Tibial artery (tissue), 4 donors: ENCODE data around the gene CACNA1B.

ENCODE experiments used
- DNase-seq, 2 donors: peaks; one replicate each; pipeline ENCODE4 v3.0.0-alpha.2; 2019
- H3K27ac ChIP-seq, 2 donors: fragments of 200-600 bp; sonication (generic) in 1 of 2; 1 replicate in 1 of 2; 2 replicates in 1 of 2; pipeline ENCODE4 v1.5.1; 2018 to 2019; ENCODE audit warnings: mild to moderate bottlenecking in 1 of 2
- H3K27me3 ChIP-seq, 2 donors: fragments of 200-600 bp; sonication (generic) in 1 of 2; one replicate each; pipeline versions ENCODE4 v1.5.1 to v1.6.0; 2016 to 2019
- H3K36me3 ChIP-seq, 3 donors: fragments of 200-600 bp; sonication (generic) in 2 of 3; one replicate each; pipeline ENCODE4 v1.5.1; 2016 to 2019; ENCODE audit warnings: mild to moderate bottlenecking in 2 of 3
- H3K4me1 ChIP-seq, 4 donors: fragments of 200-600 bp; sonication (generic) in 2 of 4; 1 replicate in 3 of 4; 2 replicates in 1 of 4; pipeline ENCODE4 v1.5.1; 2016 to 2019
- H3K4me3 ChIP-seq, 2 donors: fragments of 200-600 bp; sonication (generic) in 1 of 2; 1 replicate in 1 of 2; 2 replicates in 1 of 2; pipeline ENCODE4 v1.5.1; 2018 to 2019; ENCODE audit warnings: mild to moderate bottlenecking in 2 of 2
- H3K9me3 ChIP-seq, 3 donors: fragments of 200-600 bp; sonication (generic) in 1 of 3; one replicate each; pipeline ENCODE4 v1.5.1; 2016 to 2019
- intact Hi-C: fragments of 100-400 bp; cut with DNase I; formaldehyde crosslinking; loops from one replicate; pipeline ENCODE4 v1.15.0; 2023; ENCODE audit warnings: low total_unique reads
- TF ChIP-seq, protein P1 (sequence below), 2 experiments: fragments of 200-600 bp in 1 of 2; fragments of 450-650 bp in 1 of 2; IDR thresholded peaks; one replicate each; pipeline ENCODE4 v1.5.1; 2017 to 2019; ENCODE audit warnings: antibody characterized with exemption in 2 of 2, mild to moderate bottlenecking in 1 of 2, moderate library complexity in 1 of 2

The CACNA1B gene

DNA sequence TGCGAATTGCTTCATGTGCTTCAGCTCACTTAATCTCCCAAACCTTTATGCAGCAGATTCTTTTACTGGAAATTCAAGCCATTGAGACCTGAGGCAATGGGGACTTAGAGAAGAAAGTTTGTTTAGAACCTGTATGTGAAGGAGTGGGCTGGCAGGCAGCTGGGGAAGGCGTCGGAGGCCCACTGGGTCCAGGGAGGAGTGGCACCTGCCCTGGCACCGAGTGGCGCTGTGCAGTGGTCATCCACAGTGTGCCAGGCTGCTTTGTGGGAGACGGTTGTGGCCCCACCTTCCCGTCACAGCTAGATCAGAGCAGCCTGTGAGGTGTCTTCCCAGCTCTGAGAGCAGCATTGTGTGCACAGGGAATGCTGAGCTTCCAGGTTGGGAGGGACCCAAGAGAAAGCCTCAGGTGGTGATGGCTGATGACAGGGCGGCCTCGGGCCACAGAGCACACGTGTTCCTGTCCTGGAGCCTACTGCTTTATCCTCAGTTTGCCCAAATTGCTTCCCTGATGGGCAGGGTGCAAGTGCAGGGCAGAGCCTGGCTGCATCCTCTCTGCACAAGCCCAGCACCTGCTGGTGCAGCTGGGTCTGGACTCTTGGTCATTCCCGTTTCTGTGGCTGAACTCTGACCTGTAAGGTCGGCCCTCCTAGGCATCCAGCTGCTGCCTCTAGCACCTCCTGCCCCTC lies 175.2 kb downstream of the CACNA1B start:
- no peak overlapping the region for H3K4me3 ChIP-seq
- no peaks in the 10 kb centered on the region for H3K9me3 ChIP-seq
- peaks cover 0 to 13% of the 10 kb centered on the region in 2 donors for H3K27me3 ChIP-seq
- peak in 1 of 2 donors; percentile 32 for DNase-seq
- intact Hi-C loops = no loop called here
- no peak overlapping the region for H3K27ac ChIP-seq
- TF ChIP-seq, protein P1, sequence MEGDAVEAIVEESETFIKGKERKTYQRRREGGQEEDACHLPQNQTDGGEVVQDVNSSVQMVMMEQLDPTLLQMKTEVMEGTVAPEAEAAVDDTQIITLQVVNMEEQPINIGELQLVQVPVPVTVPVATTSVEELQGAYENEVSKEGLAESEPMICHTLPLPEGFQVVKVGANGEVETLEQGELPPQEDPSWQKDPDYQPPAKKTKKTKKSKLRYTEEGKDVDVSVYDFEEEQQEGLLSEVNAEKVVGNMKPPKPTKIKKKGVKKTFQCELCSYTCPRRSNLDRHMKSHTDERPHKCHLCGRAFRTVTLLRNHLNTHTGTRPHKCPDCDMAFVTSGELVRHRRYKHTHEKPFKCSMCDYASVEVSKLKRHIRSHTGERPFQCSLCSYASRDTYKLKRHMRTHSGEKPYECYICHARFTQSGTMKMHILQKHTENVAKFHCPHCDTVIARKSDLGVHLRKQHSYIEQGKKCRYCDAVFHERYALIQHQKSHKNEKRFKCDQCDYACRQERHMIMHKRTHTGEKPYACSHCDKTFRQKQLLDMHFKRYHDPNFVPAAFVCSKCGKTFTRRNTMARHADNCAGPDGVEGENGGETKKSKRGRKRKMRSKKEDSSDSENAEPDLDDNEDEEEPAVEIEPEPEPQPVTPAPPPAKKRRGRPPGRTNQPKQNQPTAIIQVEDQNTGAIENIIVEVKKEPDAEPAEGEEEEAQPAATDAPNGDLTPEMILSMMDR (IDR thresholded peaks at IDR 0.05) = no peak
- no peaks in the 10 kb centered on the region for H3K4me1 ChIP-seq
- no peaks in the 10 kb centered on the region for H3K36me3 ChIP-seq

DNA sequence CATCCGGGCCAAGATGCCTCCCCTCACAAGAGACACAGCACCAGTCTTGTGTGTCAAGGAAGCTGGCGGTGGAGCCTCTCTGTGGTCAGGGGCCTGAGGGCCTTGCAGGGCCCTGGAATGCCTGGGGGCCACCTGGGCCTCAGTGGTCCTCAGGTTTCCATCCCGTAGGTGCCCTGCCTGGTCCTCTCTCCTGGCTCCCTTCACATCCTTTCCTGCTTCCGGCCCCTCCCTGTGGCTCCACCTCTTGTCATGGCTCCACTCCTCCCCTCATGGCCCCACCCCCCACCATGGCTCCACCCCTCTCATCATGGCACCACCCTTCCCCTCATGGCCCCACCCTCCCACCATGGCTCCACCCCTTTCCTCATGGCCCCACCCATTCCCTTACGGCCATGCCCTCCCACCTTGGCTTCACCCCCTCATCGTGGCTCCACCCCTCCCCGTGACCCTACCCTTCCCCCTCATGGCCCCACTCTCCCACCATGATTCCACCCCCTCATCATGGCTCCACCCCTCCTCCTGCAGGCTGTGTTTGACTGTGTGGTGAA lies 175.8 kb downstream of the CACNA1B start:
- TF ChIP-seq, protein P1 (IDR thresholded peaks at IDR 0.05) = no peak
- peak in 1 of 2 donors; percentile 20 for DNase-seq
- H3K27me3 ChIP-seq = peaks cover 0 to 13% of the 10 kb centered on the region in 2 donors
- H3K4me3 ChIP-seq = no peak overlapping the region
- no peaks in the 10 kb centered on the region for H3K4me1 ChIP-seq
- intact Hi-C loops = no loop called here
- no peaks in the 10 kb centered on the region for H3K9me3 ChIP-seq
- no peak overlapping the region for H3K27ac ChIP-seq
- H3K36me3 ChIP-seq = no peaks in the 10 kb centered on the region

DNA sequence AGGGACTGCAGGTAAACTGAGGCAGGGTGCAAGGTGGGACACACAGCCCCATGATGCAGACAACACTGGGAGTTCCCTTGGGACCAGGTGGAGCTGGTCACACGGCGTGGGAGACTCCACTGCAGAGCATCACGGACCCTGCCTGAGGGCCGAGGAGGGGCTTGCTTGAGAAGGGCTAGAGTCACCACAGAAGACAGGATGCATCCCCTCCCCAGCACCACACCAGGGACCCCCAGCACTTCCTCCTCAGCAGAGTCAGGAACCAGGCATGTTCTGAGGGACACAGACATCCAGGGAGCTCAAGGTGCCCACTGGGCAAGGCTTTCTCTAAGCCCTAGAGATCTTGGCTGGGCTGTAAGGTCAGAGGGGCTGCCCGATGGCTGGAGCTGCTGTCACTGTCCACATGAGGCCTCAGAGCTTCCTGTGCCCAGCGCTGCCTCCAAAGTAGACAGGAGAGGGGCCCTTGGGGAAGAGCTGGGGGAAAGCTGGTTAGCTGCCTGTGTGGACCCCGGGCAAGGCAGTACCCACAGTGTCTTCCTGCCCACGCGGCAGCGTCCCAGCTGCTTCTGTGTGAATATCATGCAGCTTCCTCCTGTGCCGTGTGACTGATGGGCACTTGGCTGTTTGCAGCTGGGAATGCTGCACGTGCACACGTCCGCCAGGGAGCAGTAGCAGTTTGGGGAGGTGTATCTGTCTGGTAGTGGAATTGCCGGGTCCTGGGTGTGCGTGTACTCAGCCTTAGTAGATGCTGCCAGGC lies 176.6 kb downstream of the CACNA1B start:
- DNase-seq = peak in 1 of 2 donors; percentile 41
- Histone ChIP-seq H3K4me3 (no peak overlapping the region), H3K4me1 (no peaks in the 10 kb centered on the region), H3K27me3 (peaks cover 0 to 13% of the 10 kb centered on the region in 2 donors), H3K27ac (no peak overlapping the region), H3K36me3 (no peaks in the 10 kb centered on the region), H3K9me3 (no peaks in the 10 kb centered on the region)
- intact Hi-C loops = no loop called here
- TF ChIP-seq, protein P1 (IDR thresholded peaks at IDR 0.05) = no peak

DNA sequence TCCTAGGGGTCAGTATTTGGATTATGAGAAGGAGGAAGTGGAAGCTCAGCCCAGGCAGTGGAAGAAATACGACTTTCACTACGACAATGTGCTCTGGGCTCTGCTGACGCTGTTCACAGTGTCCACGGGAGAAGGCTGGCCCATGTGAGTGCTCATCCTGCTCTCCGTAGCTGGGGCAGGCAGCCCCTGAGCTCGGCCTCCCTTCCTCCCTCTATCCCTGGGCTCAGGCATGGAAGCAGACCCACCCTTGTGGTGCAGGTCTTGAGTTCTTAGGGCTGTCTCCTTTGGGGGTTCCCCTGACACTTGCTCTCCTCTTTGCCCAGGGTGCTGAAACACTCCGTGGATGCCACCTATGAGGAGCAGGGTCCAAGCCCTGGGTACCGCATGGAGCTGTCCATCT lies 180.1 kb downstream of the CACNA1B start:
- no peak overlapping the region for H3K27ac ChIP-seq
- H3K4me1 ChIP-seq = no peaks in the 10 kb centered on the region
- peak in 1 of 2 donors; percentile 31 for DNase-seq
- H3K27me3 ChIP-seq = no peaks in the 10 kb centered on the region
- no peaks in the 10 kb centered on the region for H3K9me3 ChIP-seq
- no peak overlapping the region for H3K4me3 ChIP-seq
- no peaks in the 10 kb centered on the region for H3K36me3 ChIP-seq
- intact Hi-C loops = no loop called here
- TF ChIP-seq, protein P1 (IDR thresholded peaks at IDR 0.05) = no peak

DNA sequence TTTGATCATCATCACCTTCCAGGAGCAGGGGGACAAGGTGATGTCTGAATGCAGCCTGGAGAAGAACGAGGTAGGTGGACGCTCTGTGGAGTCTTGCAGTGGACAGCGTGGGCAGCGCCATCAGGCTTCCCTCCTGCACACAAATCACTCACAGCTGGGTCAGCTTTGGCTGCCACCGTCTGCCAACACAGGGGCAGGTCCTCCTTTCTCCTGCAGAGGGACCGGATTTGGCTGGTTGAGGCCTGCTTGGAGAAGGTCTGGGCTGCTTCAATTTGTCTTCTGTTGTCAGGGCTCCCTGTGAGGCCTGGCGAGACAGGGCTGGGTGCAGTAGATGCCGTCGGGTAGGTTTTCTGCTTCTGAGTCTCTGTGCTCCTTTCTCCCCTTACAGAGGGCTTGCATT lies 180.6 kb downstream of the CACNA1B start:
- H3K4me3 ChIP-seq = no peak overlapping the region
- H3K27me3 ChIP-seq = no peaks in the 10 kb centered on the region
- H3K9me3 ChIP-seq = no peaks in the 10 kb centered on the region
- intact Hi-C loops = no loop called here
- H3K36me3 ChIP-seq = no peaks in the 10 kb centered on the region
- peak in 1 of 2 donors; percentile 59 for DNase-seq
- H3K27ac ChIP-seq = no peak overlapping the region
- TF ChIP-seq, protein P1 (IDR thresholded peaks at IDR 0.05) = no peak
- no peaks in the 10 kb centered on the region for H3K4me1 ChIP-seq
